Activated naive CD4-positive, alpha-beta T cell treated with anti-CD3 and anti-CD28 coated beads, Interleukin-2, amount 50 U/mL, for 16 hours (primary cell): ENCODE results near the gene C11orf24.
"Not testable (repeated sequence)": the region's sequence is repeated elsewhere in the genome, so short reads cannot be mapped to it uniquely, and the experiment has no call there.

Source experiments
- DNase-seq: peaks from one replicate; pipeline ENCODE4 v3.0.0-alpha.2; 2020

The C11orf24 gene

DNA sequence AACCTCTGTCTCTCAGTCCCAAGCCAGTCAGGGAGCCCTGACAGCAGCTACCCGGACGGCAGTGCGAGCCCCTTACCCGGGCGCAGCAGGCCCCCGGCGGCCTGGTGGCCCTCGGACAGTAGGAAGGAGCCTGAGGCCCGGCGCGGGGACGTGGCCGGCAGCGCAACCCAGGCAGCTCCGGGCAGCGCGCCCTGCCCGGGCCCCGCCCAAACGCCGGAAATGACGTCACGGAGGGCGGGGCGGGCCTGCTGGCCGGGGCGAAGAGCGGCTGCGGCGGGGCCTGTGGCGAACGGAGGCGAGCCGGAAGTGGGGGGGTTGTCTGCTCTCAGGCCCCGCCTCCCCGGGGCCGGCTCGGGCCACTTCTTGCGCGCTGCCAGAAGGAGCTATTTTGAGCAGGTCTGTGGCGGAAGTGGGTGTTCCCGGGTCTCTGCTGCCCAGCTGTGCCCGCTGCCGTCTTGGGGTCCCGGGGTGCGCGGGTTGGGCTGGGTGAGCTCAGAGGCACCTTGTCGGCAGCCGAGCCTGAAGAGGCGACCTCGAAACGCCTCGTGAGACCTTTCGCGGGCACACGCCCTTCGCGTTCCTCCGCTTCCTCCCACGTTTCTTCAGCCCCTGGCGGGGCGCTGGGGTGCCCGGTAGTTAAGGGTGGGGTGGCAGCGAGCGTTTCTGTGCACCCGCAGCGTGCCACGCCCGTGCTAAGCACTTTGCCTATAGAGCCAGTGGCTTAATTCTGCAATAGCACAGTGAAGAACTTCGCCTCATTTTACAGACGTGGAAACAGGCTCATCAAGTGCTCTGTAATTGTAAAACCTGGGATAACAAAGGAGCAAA, at the start of gene C11orf24:
Gene C11orf24 (minus strand): TSS at position 193 of the 828 bp plus-strand sequence. CDS start 8,206 bp downstream, outside the sequence.
- peak; percentile 92 for DNase-seq

DNA sequence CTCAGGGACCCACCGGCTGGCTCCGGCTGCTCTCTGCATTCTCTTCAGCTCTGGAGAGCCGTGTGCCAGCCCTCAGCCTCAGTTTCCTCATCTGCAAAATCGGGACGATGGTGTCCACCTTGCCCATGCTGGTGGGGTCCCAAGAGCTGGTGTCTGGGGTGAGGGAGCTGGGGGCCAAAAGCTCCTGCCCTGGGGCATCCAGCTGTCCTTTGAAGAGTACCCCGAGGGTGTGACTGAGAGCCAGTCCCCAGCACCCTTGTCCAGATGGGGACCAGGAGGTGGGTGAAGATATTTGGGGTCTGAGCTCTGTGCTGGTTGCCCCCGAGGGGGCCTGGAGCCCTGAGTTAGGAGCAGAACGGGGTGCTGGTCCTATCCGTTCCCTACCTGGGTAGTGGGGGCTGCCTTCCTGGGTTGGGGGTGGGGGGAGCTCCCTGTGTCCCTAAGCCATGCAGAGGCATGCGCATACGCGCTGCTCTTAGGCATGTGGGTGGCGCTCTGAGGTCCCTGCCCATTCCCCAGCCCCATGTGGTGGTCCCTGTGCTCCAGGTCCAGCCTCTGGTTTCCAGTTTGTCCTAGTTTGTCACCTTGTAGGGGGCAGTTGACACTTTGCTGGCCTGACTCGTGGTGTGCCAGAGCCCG, 45.5 kb upstream of the C11orf24 start:
- DNase-seq: no peak

DNA sequence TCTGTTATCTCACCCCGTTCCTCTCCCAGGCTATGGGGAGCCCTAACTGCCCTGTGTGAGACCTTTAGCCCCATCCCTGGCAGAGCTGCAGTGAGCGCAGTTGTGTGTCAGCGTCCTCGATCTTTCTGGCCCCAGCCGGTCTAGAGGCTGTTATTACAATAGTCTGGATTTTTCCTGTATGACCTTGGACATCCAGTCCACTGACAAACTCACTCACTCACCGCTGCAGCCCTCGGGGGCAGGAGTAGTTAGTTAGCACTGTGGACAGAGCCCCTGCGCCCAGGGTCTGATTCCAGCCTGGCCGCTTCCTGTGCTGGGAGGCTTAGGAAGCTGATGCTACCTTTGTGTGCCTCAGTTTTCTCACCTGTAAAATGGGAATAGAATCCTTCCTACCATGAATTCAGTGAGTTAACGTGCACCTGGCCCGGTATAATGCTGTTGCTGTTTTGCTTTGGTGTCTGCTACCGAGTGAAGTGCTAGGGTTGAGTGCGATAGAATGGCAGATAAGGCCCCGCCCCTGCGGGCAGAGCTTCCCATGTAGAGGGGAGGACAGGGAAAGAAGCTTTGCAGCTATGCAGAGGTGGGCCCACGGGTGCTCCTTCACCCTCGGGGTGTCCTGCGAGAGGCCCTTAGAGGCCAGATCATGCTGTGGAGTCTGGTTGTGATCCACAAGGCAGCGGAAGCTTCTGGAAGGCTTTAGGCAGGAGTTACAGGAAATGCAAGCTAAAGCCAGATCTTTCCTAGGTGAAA, 43.6 kb upstream of the C11orf24 start:
- DNase-seq: no peak

DNA sequence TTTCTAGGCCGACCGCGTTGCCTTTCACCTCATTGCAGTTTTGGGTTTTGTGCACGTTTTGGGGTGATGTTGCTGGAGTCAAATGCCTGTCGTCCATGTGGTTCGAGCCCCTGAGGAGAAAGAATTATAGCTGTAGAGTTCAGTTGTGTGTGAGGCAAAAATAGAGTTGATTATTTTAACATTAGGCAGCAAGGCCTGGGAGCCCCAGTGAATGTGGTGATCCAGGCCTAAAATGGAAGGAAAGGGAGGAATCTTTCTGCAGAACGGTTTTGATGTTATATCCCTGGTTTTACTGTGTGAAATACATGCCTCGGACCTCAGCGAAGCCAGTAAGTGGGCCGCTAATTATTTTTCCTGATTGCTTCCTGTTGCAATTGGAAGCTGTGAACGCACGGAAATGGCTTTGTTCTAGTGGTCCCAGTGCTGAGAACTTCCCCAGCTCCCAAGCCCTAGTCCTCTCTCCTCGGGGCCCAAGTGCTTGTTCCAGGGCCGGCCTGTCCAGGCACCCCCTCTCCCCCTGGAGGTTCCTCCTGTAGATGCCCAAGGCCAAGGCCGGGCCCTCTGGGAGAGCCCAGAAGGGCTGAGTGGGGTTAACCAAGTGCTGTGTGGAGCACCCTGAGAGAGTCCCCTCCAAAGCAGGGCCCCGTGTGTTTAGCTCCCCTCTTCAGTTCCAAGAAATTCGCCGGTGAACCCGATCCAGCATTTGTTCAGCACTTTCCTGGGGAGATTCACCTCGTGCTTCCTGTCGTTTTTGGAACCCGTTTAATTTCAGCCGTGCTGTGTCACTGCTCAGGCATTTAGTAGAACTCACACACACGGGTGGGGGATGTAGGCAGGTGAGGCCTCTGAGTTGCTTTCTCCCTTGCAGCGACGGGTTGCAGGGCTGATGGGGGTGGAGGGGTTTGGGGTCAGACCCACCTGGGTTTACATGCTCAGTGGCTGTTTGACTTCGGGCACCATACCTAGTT, 42.7 kb upstream of the C11orf24 start:
- no peak for DNase-seq

DNA sequence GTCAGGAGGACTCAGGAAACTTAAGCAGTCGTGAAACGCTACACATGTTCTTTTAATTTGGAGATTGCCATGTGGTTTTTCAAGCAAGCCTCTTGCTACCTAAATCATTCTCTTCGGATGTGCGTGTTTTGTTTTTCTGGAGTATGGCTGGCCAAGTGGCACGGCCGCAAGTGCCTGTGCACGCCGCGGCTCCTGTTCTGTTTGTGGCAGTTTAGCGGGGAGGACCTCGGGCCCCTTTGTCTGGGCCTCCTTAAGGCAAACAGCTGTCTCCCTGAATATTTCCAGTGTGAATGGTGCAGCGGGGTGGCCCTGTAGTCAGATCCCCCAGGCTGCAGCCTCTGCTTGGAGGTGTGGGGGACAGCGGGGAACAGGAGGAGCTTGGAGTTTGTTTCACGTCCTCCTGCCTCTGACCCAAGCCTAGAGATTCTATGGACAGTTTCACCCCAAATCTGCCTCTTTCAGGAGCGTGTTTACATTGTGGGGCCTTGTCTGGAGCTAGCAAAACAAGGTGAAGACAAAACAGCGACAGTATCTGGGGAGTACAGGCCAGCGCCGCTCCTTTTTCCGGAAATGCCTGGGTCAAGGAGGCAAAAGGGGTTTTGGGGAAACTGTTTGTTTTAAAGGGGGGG, 41.9 kb upstream of the C11orf24 start:
- no peak for DNase-seq

DNA sequence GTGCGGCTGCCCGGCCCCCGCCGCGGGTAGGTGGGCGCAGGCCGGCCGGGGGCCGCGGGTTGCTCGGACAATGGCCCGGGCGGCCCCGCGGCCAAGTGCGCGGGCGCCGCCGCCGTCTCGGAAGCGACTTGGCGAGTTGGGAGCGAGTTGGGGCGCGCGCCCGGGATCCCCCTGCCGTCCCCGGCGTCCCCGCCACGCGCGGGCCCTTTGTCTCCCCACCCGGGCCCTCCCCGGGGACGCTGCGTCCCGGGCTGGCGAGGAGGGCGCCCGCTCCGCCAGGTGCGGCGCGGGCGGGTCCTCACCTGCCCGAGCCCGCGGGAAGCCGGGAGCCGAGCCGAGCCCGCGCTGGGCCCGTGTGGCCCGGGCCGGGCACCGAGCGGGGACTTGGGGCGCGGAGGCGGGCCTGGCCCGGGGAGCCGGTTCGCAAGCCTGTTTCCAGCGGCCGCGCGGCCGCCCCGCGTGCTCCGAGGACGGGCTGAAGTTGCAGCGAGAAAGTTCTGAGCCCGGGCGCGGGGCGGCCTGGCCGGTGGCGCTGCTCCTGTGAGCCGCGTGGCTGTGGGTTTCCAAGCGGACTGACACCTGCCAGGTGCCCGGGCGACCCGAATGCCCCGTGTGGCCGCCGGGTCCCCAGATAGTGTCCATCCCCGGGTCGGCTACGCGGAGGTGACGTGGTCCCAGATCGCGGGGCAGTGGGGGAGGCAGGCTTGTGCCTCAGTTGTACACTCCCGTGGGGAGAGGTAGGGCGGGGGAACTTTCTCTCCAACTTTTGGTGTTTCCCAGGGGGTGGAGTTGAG, 41.2 kb upstream of the C11orf24 start:
- DNase-seq: peak; percentile 39

DNA sequence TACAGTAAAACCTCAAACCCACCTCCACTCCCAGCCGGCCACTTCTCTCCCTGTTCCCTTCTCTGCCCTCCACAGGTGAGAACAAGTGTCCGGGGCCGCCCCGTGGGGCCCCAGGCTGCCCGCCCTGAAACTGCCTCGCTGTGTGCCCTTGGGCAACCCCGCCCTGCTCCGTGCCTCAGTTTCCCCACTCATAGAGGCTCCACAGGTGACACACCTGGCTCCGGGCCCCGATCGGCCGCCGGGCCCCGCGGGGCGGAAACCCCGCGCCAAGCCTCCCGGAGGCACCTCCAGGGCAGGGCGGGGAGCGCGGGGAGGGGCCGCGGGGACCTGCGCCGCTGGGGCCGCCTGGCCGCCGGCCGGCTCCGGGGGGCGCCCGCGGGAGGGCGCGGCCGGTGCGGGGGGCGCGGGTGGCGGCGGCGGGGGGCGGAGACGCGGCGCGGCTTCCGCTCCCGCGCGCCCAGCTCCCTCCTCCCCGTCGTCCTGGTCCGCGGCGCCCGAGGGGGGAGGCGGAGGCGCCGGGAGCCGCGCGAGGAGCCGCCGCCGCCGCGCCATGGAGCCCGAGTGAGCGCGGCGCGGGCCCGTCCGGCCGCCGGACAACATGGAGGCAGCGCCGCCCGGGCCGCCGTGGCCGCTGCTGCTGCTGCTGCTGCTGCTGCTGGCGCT, 40.5 kb upstream of the C11orf24 start, which contains the start of gene LRP5:
Gene LRP5 (plus strand): TSS at position 475 of the 663 bp plus-strand sequence. CDS start 124 bp downstream, at position 599.
- no peak for DNase-seq

DNA sequence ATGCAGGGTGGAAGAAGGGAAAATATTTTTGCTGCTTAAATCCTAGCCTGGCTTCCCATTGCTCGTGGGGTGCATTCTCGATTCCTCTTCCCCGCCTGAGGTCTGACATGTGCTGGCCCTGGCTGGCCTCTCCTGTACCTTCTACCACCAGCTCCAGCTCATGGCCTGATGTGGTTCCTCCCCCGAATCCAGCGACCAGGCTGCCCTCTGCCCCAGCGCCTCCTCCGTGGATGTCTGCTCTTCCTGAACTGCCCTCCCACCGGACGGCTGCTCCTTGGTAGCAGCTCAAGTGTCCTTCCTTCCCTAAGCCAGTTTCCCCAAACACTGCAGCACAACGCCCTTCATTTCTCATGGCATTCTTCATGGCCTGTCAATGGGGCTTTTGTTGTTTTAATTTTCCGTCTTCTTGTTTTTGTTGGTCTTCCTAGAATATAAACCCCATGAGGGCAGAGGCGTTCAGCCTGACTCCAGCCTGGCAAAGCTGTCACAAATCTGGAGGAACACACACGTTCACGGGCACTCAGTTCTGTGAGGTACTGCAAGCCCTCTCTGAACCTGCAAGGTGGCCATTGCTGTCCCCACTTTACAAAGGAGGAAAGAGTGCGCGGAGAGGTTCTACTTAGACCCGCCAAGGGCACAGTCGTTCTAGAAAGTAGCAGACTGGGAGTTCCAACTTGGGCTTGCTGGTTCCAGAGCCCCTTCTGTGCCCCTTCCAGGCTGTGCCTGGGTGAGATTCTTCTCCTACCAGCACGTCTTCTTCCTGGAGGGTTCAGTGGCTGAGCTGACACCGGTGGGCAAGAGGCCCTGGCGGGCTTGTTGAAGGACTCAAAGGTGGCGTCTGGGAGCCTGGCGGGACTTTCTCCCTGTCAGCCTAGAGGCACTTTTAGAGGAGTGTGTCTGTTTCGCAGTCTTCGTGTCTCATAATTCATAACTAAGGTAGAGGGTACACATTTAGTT, 39.7 kb upstream of the C11orf24 start:
- DNase-seq: no peak

DNA sequence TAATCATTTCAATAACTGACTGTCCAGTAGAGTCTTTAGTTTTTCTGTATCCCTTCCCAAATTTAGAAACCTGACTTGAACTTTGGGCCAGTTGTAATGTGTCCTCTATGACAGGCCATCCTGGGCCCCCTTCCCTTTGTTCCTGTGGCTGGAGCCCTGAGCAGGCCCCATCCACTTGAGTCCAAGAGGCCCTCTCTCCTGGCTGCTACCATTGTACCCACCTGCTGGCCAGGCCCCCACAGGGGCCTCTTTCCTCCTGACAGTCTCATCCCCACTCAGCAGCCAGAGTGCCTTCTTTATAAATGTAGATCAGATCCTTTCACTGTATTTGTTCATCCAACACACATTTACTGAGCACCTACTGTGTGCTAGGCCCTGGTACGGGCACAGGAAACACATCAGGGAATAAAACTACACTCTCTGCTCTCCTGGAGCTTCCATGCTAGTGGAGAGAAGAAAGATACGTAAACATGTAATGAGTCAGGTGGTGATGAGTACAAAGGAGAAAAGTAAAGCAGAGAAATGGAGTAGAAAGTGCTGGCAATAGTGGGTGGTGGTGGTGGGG, 37.9 kb upstream of the C11orf24 start:
- no peak for DNase-seq

DNA sequence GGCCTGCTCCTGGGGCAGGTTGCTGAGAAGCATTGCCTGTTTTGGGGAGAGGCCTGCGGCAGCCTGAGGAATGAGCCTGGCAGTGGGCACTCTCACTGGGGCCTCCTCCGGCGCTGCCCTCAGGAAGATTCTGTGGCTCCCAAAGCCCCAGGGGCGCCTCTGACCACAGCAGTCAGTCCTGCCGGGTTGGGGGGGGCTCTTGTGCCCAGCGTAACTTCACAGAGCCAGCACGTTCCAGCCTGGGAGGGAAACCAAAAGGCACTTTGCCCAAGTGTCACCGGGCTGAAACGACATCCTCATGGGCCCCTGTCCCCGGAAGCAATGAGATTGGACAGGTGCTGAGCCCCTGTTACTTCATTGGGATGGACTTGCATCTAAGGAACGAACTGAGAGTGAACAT, 36.3 kb upstream of the C11orf24 start:
- no peak for DNase-seq

DNA sequence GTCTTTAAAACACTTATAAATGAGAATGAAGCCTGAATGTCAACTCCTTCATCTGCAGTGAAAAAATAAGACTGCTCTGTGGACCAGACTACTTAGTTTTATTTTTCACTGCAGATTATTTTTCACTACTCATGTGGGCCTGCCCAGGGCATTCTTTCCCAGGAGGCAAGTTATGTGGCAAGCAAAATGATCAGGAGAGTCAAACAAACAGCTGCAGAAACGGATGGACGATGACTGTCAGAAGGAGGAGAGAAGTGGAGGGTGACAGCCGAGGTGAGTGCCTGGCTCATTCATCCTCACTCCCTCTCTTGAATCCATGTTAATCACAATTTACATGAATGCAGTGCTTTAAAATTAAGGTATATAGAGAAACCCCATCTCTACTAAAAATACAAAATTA, 34.9 kb upstream of the C11orf24 start:
- DNase-seq: no peak

DNA sequence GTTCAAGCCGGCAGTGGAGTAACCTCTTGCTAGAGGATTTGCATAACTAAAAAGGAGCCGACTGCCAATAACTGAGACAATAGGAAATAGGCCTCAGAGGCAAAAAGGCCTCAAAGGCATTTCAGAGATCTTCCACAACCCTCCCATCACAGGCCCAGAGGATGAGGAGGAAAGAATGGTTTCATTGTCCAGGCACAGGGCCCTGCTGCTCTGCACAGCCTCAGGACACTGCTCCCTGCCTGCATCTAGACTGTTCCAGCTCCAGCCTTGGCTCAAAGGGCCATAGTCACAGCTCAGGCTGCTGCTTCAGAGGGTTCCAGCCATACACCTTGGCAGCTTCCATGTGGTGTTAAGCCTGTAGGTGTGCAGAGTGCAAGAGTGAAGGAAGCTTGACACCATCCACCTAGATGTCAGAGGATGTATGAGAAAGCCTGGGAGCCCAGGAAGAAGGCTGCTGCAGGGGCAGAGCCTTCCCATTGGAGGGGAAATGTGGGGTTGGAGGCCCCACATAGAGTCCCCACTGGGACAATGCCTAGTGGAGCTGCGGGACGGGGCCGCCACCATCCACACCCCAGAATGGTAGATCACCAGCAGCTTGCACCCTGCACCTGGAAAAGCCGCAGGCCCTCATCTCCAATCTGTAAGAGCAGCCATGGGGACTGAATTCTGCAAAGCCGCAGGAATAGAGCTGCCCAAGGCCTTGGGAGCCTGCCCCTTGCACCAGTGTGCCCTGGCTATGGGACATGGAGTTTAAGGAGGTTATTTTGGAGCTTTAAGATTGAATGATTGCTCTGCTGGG, 32.4 kb upstream of the C11orf24 start:
- DNase-seq: no peak

DNA sequence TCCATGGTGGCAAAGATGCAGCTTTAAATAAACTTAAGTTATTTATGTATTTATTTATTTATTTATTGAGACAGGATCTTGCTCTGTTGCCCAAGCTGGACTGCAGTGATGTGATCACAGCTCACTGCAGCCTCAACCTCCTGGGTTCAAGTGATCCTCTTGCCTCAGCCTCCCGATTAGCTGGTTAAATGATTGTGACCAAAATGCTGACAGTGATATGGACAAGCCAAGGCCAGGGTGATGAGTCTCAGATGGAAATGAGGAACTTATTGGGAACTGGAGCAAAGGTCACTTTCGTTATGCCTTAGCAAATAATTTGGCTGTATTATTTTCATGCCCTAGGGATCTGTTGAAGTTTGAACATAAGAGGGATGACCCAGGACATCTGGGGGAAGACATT, 31.3 kb upstream of the C11orf24 start:
- no peak for DNase-seq

DNA sequence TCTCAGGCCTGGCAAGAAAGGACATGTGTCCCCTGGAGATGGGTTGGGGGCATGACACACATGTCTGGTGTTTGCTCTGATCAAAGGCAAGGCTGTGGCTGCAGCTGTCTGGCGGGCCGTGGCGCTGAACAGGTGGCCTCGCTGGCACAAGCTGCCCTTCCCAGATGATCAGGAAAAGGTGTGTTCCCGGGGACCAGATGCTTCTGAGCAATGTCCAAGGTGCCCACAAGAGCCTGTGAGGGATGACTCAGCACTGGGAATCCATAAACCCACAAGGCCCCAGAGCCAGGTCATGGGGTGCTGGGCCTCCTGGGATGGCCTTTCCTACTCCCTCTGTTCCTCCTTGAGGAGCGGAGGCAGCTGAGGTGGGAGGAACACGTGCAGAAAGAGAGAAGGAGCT, 30.9 kb upstream of the C11orf24 start:
- no peak for DNase-seq

DNA sequence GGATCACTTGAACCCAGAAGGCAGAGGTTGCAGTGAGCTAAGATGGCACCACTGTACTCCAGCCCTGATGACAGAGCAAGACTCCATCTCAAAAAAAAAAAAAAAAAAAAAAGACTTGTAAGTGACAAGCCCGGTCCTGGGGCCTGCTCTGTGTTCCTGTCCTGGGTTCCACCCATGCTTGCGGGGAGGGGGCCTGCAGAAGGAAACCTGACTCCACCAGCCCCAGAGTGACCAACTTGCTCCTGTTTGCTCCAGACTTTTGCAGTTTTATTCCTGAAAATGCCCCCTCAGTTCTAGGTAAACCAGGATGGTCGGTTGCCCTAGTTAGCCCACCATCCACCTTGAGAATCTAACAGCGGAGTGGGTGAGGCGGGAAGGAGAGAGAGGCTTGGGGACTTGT, 30.5 kb upstream of the C11orf24 start:
- no peak for DNase-seq

DNA sequence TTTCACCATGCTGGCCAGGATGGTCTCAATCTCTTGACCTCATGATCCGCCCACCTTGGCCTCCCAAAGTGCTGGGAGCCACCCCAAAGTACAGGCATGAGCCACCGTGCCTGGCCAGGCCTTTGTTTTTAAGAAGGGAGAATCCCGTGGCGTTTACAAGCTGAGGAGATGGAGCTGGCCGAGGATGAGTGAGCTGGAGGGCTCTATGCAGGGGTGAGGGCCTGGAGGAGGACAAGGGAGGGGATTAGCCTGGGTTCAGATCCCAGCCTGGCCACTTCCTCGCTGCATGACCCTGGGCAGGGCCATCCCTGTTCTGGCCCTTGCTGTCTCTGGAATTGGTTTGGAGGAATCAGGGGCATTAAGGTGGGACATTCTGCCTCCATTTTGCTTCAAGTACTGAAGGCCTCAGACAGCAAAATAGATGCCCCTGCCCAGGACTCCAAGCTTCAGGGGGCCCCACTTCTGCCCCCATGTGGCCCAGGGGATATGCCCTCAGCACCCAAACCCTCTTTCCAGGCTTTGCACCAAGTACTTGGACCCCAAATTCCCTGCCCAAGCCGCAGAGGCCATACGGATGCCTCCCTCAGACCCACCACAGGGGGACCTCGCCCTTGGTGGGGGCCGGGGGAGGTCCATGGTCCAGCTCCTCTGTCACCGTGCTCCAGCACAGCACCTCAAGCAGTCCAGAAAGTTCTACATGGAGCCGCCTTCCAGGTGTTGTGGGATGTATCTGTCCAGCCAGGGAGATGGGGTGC, 28.5 kb upstream of the C11orf24 start:
- no peak for DNase-seq

DNA sequence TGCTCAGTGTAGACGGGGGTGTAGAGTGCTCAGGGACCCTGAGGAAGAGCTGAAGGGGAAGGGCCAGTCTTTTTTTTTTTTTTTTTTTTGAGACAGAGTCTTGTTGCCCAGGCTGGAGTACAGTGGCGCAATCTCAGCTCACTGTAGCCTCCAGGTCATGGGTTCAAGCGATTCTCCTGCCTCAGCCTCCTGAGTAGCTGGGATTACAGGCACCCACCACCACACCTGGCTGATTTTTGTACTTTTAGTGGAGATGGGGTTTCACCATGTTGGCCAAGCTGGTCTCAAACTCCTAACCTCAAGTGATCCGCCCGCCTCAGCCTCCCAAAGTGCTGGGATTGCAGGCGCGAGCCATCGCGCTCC, 27.7 kb upstream of the C11orf24 start:
- DNase-seq: not testable (repeated sequence)
